ENCODE measurements around the gene MAPKAPK3. TPM values are rescaled to one million over a fixed set of nuclear protein-coding genes. Genes with fewer than 3 reads are reported as not detected.

Gene MAPKAPK3
- total and polyA plus RNA-seq, 2 experiments from 2014 or later, result 77.3 to 94.7 TPM

DNA sequence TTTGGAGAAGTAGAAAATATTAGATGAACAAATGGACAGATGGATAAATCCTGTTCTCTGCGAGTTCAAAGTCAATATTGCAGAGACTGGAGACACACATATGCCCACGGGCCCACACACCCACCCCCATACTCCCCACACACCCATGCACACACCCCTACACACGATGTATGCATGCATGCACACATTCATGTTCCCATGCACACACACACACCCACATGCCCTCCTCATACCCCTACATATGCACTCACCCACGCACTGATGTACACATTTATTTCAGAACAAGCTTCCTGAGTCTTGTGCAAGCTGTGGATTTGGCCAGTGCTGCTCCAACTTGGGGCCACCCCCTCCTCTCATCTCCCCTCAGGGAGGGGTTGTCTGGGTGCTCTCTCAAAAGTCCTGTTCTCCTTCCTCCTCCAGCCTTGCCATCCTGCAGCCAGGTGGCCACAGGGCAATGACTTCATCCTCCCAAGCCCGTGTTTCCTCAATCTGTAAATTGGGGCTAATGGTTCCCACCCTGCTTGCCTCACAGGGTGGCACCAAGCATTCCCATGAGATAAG lies 16.4 kb downstream of the MAPKAPK3 start:
- H3K27me3 ChIP-seq, result no peaks in the 10 kb centered on the region
- H3K4me3 ChIP-seq, result no peak overlapping the region
- TF ChIP-seq, protein P1, sequence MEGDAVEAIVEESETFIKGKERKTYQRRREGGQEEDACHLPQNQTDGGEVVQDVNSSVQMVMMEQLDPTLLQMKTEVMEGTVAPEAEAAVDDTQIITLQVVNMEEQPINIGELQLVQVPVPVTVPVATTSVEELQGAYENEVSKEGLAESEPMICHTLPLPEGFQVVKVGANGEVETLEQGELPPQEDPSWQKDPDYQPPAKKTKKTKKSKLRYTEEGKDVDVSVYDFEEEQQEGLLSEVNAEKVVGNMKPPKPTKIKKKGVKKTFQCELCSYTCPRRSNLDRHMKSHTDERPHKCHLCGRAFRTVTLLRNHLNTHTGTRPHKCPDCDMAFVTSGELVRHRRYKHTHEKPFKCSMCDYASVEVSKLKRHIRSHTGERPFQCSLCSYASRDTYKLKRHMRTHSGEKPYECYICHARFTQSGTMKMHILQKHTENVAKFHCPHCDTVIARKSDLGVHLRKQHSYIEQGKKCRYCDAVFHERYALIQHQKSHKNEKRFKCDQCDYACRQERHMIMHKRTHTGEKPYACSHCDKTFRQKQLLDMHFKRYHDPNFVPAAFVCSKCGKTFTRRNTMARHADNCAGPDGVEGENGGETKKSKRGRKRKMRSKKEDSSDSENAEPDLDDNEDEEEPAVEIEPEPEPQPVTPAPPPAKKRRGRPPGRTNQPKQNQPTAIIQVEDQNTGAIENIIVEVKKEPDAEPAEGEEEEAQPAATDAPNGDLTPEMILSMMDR (IDR thresholded peaks at IDR 0.05; ENCODE audit: low read depth, low read length), result no peak
- no peaks in the 10 kb centered on the region for H3K9me3 ChIP-seq (ENCODE audit: low read depth)
- DNase-seq (ENCODE audit: low read depth in 1 of 2, low spot score in 1 of 2), result no peak
- H3K36me3 ChIP-seq, result no peaks in the 10 kb centered on the region
- H3K27ac ChIP-seq, result no peak overlapping the region
- peaks cover 7% of the 10 kb centered on the region for H3K4me1 ChIP-seq (ENCODE audit: low read depth)

- H3K27ac ChIP-seq, result no peak overlapping the region
- TF ChIP-seq, protein P1 (IDR thresholded peaks at IDR 0.05; ENCODE audit: low read depth, low read length), result no peak
Measured at GRCh38 chr3:50635066-50635465, 18.1 kb downstream of the MAPKAPK3 start.

DNA sequence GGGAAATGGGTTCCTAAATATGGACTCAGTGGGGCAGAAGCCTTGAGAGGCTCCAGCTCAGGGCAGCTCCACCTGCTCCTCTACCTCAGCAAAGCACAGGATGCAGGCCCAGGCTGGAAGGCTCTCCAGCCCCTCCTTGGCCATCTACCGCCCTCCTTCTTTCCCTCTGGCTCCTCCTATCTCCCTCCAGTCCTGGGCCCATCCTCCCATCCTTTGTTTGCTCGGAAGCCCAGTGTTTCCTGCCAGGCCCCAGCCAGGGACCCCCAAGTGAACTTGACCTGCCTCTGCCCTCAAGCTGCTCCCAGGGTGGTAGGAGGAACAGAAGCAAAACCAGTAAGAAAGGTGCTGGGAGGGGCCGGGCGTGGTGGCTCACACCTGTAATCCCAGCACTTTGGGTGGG lies 20.1 kb downstream of the MAPKAPK3 start:
- Histone ChIP-seq H3K4me1 (ENCODE audit: low read depth) (peaks cover 7% of the 10 kb centered on the region), H3K9me3 (ENCODE audit: low read depth) (no peaks in the 10 kb centered on the region)
- TF ChIP-seq, protein P1 (IDR thresholded peaks at IDR 0.05; ENCODE audit: low read depth, low read length), result no peak

More at GRCh38 chr3:50635066-50635465, 18.1 kb downstream of the MAPKAPK3 start:
- Histone ChIP-seq H3K27me3 (no peaks in the 10 kb centered on the region), H3K36me3 (no peaks in the 10 kb centered on the region), H3K9me3 (ENCODE audit: low read depth) (no peaks in the 10 kb centered on the region), H3K4me1 (ENCODE audit: low read depth) (peaks cover 7% of the 10 kb centered on the region), H3K4me3 (no peak overlapping the region)
- no peak for DNase-seq (ENCODE audit: low read depth in 1 of 2, low spot score in 1 of 2)

GRCh38 chr3:50637945-50638344 lies 21.0 kb downstream of the MAPKAPK3 start:
- Histone ChIP-seq H3K4me1 (ENCODE audit: low read depth) (peaks cover 7% of the 10 kb centered on the region), H3K27me3 (no peaks in the 10 kb centered on the region), H3K36me3 (no peaks in the 10 kb centered on the region), H3K9me3 (ENCODE audit: low read depth) (no peaks in the 10 kb centered on the region), H3K4me3 (no peak overlapping the region), H3K27ac (no peak overlapping the region)
- DNase-seq (ENCODE audit: low read depth in 1 of 2, low spot score in 1 of 2), result no peak
- TF ChIP-seq, protein P1 (IDR thresholded peaks at IDR 0.05; ENCODE audit: low read depth, low read length), result no peak

More for the DNA sequence above, 20.1 kb downstream of the MAPKAPK3 start:
- H3K27ac ChIP-seq, result no peak overlapping the region
- H3K4me3 ChIP-seq, result no peak overlapping the region
- no peaks in the 10 kb centered on the region for H3K27me3 ChIP-seq
- H3K36me3 ChIP-seq, result no peaks in the 10 kb centered on the region
- DNase-seq (ENCODE audit: low read depth in 1 of 2, low spot score in 1 of 2), result no peak

- Histone ChIP-seq H3K27me3 (no peaks in the 10 kb centered on the region), H3K4me3 (no peak overlapping the region), H3K9me3 (ENCODE audit: low read depth) (no peaks in the 10 kb centered on the region), H3K36me3 (no peaks in the 10 kb centered on the region), H3K4me1 (ENCODE audit: low read depth) (peaks cover 8% of the 10 kb centered on the region), H3K27ac (no peak overlapping the region)
- TF ChIP-seq, protein P1 (IDR thresholded peaks at IDR 0.05; ENCODE audit: low read depth, low read length), result no peak
- DNase-seq (ENCODE audit: low read depth in 1 of 2, low spot score in 1 of 2), result peak in 1 of 2 donors; percentile 35
Measured at GRCh38 chr3:50639055-50639494, 22.1 kb downstream of the MAPKAPK3 start.
